DMS153 (cell line): Measurements from ENCODE around the gene PRSS48.
A peak's percentile ranks its signal among the peaks of the same experiment; 100 is the strongest.
"Not testable (repeated sequence)": the region's sequence is repeated elsewhere in the genome, so short reads cannot be mapped to it uniquely, and the experiment has no call there.

Experiments used
- DNase-seq: peaks from one replicate; lab custom pipeline; 2025; lab: John Stamatoyannopoulos, UW

The PRSS48 gene

GRCh38 chr4:151318307-151319006, 41.5 kb downstream of the PRSS48 start:
- DNase-seq: no peak

GRCh38 chr4:151319490-151319889, 42.5 kb downstream of the PRSS48 start:
- no peak for DNase-seq

GRCh38 chr4:151321586-151321985, 44.6 kb downstream of the PRSS48 start:
- DNase-seq: no peak

DNA sequence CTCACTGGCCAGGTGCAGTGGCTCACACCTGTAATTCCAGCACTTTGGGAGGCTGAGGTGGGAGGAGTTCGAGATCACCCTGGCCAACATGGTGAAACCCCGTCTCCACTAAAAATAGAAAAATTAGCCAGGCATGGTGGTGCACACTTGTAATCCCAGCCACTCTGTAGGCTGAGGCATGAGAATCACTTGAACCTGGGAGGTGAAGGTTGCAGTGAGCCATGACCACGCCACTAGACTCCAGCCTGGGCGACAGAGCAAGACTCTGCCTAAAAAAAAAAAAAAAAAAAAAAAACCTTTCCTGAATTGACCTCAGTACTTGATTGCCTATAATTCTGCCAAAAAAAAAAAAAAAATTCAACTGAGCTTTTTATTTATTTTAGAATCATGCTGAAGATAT, 45.2 kb downstream of the PRSS48 start:
- not testable (repeated sequence) for DNase-seq

GRCh38 chr4:151322570-151322969, 45.6 kb downstream of the PRSS48 start:
- DNase-seq: no peak

DNA sequence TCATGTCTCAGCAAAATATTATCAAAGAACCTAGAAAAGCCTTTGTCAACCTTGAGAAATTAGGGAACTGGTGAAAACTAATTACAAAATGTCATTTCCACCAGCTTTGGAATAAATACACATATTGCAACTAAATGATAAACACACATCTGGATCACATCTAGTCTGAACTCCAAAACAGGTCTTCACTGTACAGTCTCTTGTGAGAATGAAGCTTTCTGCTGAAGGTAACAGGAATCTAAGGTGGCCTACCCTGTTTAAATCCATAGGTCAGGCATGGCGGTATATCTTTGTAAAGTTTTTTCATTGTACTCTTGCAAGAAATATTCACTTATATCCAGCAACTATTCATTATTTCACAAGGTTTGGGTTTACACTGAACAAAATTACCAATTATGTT, 46.7 kb downstream of the PRSS48 start:
- DNase-seq: no peak

GRCh38 chr4:151324124-151324751, 47.3 kb downstream of the PRSS48 start:
- no peak for DNase-seq

DNA sequence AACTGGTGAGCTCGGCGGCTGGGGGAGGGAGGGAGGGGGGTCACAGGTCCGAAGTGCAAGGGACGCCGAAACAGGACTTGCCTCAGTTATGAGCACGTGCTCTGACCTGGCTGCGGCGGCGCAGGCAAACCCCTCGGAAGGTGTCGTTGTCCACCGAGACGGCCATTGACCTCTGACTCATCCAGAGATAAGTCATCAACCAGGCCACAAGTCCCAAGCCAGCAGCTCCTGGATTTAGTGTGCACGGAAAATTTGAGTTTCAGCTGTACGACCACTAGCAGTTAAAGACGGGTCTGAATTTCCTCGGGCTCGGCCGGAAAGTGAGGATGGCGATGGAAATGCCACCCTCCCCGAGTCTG, 47.8 kb downstream of the PRSS48 start:
- no peak for DNase-seq

- peak; percentile 73 for DNase-seq
Observed at GRCh38 chr4:151325111-151325948, 48.4 kb downstream of the PRSS48 start, which contains the start of gene SH3D19. Gene SH3D19 (minus strand): TSS chr4:151325605. CDS start chr4:151325352, 253 bp downstream.

DNA sequence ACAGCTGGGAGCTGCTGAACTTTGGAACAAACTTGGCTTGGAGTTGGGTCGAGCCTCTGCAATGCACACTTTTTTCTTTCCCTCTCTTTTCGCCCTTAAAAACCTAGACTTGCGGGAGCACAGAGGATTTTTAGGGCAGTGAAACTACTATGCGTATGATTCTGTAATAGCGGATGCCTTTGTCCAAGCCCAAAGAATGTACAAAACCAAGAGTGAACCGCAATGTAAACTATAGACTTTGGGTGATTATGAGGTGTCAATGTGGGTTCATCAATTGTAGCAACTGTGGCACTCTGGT, 48.9 kb downstream of the PRSS48 start:
- DNase-seq: no peak

- DNase-seq: no peak
Observed at GRCh38 chr4:151329217-151330007, 52.5 kb downstream of the PRSS48 start.

DNA sequence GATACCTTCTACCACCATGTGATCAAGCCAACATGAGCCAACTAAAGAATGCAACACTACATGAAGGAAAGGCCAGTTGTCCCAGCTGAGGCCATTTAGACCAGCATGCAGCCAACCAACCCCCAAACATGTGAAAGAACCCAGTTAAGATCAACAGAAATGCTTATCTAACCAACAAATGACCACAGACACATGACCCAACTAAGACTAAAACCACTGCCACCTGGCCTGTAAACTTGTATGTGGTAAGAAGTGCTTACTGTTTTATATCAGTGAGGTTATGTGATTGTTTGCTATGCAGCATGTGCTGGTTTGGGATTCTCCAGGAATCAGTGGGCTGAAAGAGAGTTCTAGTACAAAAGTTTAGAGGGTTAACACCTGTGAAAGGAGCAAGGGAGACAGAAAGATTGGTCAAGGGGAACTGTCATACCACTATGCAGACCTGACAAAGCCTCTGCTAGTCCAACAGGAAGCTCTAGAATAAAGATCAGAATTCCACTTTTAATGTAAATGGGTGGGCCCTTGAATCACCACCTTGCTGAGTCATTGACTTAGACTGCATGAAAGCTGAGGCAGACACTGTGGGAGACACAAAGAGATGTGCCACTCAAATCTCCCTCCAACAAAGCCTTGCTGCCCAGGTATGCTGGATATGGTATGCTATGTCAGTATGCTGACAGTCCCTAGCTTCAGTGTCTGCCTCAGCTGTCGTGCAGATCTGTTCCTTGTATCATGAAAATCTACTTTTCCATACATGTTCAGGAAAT, 54.5 kb downstream of the PRSS48 start:
- DNase-seq: no peak

DNA sequence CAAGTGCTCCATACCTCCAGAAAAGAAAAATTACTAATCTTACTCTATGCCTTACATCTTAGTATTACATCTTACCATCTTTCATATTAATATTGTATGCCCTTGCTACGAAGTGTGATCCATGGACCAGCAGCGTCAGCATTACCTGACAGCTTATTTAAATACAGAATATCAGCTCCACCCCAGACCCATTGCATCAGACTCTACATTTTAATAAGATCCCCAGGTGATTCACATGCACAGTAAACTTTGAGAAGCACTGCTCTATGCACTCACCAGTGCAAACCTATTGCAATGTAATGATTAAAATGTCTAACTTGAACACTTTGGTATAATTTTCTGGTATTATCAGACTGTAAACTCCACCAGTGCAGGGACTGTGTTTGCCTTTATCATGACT, 62.5 kb downstream of the PRSS48 start:
- no peak for DNase-seq

DNA sequence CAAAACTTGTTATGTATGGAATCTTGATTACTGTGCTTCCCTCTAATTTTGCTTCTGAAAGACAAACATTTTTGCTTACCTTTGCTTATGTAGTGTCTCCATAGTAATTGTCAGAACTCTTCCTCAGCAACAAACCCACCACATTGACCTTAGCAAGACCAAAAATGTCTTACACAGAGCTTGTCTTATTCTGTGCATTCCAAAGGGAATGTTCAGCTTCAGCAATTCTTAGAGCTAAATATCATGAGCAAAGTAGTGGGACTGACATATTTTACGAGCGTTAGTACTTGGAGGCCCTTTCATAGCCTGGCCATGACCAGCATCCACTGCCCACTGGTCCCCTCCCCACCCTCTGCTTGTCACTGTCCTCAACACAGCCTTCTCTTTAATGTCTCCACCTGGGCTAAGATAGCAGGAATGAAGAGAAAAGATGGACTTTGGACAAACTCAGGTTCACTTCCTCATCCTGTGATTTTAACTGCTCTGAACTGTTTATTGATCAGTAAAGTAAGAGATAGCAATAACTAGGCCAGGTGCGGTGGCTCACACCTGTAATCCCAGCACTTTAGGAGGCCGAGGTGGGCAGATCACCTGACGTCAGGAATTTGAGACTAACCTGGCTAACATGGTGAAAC, 63.9 kb downstream of the PRSS48 start:
- DNase-seq: no peak
